NCI-H2227 (cell line): ENCODE measurements around the gene HSPA5.
"Not testable (repeated sequence)": the region's sequence is repeated elsewhere in the genome, so short reads cannot be mapped to it uniquely, and the experiment has no call there.

Experiments
- DNase-seq: peaks from one replicate; lab custom pipeline; 2025; ENCODE audit not compliant: unreplicated experiment; lab: John Stamatoyannopoulos, UW

The HSPA5 gene

DNA sequence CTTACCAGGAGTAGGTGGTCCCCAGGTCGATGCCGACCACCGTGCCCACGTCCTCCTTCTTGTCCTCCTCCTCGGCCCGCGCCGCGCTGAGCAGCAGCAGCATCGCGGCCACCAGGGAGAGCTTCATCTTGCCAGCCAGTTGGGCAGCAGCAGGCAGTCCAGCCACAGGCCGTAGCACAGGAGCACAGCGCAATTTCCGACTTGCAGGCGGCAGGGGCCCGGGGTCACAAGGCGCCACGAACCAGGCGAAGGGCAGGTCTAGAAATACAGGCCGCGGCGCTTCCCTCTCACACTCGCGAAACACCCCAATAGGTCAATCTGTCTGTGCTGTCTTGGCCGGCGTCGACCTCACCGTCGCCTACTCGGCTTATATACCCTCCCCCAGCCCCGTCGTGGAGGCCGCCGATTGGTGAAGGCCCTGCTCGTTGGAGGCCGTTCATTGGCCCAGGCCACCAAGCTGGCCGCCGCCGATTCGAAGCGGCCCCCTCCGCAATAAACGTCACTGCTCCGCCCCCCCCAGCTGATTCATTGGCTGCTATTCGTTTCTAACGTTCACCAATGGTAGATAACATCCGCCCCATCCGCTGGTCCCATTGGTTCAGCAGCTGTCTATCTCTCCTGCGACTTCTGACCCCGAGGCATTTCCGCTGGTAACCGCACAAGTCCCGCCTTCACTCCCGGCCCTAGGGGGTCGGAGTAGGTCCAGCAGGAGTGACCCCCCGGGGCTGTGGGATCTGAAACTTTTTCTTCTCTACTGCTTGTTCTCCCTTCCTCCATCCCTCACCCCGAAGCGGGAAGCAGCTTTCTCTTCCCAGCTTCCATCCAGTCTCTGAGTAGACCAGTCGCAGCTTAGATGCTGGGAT lies at the start of gene HSPA5:
Gene HSPA5 (minus strand): TSS at position 344 of the 863 bp plus-strand sequence. CDS start 217 bp downstream, at position 127.
- peak; percentile 97 for DNase-seq

DNA sequence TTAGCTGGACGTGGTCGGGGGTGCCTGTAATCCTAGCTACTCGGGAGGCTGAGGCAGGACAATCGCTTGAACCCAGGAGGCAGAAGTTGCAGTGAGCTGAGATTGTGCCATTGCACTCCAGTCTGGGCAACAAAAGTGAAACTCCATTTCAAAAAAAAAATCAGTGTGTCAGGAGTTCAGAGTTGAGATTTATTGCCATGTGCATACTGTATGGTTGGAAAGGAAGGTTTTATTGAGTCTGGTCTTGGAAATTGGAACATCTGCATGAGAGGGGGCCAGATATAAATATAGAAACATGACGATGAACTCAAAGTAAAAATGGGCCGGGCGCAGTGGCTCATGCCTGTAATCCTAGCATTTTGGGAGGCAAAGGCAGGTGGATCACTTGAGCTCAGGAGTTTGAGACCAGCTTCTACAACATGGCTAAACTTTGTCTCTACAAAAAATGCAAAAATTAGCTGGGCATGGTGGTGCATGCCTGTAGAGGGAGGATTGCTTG lies 45.8 kb upstream of the HSPA5 start:
- DNase-seq, result not testable (repeated sequence)

DNA sequence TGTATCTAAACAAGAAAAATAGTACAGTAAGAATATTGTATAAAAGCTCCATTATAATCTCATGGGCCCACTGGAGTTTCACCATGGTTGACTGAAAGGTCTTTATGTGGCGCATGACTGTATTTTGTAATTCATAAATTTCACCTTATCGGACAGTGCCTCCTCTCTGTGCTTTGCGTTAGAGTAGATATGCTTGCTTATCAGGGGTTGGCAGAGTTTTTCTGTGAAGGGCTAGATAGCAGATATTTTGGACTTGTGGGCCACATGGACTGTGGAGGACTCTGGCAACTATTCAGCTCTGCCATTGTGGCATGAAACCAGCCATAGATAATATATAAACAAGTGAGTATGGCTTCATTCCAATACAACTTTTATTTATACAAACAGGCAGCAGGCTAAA lies 43.7 kb upstream of the HSPA5 start:
- no peak for DNase-seq

DNA sequence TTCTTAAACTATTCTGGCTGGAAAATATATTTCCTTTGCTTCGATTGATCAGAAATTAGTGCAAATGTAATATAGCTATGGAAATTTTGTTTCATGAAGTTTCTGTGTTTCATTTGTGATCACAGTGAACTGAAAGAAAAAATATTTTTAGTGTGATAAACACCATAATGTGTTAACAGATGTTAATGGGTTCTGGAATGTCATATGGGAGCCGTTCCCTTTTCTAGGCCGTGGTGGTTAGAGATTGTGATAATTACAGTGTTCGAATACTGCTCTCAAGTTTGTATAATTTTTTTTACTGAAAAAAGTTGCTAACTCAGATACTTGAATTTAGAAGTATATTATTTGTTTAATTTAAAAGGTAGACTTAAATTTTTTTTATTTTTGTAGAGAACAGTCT lies 39.8 kb upstream of the HSPA5 start:
- DNase-seq, result no peak

DNA sequence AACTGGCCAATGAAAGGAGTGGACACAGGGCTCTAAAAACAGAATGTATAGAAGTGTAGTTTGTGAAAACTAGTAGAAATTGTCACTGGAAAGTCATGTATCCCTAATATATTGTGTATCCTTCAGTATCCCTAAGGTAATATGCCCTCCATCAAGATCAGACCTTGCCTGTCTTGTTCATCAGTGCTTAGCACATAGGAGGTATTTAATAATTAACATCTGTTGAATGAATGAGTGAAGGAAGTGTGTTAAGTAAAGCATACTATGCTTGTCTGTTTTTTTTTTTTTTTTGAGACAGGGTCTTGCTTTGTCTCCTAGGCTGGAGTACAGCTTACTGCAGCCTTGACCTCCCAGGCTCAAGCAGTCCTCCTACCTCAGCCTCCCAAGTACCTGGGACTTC lies 36.3 kb upstream of the HSPA5 start:
- DNase-seq, result no peak

DNA sequence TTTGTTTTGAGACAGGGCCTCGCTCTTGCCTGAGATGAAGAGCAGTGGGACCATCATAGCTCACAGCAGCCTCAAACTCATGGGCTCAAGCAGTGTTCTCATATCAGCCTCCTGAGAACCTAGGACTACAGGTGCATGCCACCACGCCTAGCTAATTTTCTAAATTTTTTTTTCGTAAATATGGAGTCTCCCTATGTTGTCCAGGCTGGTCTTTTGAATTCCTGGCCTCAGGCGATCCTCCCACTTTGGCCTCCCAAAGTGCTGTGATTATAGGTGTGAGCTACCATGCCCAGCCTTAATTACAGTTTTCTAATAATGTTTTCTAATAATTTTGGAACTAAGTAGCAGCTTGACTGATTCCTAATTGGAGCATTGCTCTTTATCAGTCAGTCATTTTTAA lies 35.6 kb upstream of the HSPA5 start:
- no peak for DNase-seq

DNA sequence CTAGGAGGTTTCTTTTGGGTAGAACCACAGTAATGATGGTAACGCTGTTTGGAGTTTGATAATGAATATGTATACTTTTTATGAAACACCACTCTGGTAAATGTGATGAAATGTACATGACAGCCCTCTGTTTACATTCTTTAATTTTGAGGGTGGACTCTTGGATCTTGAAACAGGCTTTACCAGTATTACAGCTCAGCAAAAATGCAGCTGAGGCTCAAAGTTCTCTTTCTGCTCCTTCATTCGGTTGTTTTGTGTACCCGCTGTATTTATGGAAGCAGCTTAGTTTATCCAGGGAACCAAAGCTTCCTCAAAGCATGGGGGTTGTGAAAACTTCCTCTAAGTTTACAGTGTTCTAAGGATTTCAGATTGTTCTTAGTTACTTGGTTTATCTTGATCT lies 31.6 kb upstream of the HSPA5 start:
- DNase-seq, result no peak

DNA sequence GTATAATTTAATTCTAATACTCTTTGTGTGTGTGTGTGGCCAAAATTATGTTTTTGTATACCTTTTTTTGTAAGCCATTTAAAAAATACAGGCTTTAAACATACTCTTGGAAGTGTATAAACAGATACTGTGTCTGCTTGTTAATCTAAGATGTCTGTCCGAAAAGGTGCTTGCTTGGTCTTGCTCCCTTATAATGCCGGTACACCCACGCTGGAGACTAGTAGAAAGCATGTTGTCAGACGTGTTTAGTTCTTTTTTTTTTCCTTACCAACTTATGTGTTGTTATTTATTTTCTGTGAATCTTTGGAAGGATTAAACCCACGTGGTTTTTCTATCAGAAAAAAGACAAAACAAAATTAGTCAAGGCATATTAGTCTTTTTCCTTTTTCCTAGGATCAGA lies 29.9 kb upstream of the HSPA5 start:
- no peak for DNase-seq

DNA sequence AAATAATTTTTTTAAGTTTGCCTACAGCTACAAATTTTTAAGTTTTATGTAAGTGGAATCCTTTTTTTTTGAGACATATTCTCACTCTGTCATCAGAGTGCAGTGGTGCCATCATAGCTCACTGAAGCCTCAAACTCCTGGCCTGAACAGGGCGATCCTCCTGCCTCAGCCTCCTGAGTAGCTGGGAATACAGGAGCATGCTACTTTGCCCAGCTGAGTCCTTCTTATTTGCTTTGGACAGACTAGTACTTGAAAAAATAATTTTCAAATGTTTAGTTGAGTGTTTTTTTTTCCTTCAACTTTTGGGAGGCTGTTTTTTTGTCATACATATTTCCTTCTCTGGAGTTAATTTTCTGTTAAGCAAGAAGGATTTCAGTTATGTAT lies 27.9 kb upstream of the HSPA5 start:
- DNase-seq, result no peak

DNA sequence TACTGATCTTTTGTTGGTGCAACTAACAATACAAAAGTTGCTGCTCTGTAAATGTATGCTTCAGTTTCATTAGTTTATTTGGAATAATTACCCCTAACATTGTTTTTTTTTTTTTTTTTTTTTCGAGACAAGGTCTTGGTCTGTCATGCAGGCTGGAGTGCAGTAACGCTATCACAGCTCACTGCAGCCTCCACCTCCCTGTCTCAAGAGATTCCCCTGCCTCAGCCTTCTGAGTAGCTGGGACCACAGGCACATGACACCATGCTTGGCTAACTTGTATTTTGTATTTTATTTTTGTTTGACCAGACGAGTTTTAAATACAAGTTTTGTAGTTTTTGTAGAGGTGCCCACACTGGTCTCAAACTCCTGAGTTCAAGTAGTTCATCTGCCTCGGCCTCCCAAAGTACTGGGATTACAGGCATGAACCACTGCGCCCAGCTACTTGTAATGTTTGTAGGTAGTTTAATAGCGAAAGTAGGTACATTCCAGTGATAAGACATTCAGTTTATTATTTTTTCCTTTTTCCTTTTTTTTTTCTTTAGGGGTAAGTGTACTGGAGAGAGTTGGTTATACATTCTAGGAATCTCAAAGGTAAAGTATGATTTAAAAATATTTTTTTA lies 27.4 kb upstream of the HSPA5 start:
- no peak for DNase-seq

DNA sequence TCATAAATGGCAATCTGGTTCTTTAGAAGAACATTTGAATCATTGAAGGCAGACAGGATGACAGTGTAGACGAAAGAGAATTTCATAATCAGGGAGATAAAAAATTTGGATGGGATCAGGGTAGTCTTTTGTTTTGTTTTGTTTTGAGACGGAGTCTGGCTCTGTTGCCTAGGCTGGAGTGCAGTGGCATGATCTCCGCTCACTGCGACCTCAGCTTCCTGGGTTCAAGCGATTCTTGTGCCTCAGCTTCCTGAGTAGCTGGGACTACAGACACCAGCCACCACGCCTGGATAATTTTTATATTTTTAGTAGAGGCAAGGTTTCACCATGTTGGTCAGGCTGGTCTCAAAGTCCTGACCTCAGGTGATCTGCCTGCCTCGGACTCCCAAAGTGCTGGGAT lies 22.9 kb upstream of the HSPA5 start:
- not testable (repeated sequence) for DNase-seq

DNA sequence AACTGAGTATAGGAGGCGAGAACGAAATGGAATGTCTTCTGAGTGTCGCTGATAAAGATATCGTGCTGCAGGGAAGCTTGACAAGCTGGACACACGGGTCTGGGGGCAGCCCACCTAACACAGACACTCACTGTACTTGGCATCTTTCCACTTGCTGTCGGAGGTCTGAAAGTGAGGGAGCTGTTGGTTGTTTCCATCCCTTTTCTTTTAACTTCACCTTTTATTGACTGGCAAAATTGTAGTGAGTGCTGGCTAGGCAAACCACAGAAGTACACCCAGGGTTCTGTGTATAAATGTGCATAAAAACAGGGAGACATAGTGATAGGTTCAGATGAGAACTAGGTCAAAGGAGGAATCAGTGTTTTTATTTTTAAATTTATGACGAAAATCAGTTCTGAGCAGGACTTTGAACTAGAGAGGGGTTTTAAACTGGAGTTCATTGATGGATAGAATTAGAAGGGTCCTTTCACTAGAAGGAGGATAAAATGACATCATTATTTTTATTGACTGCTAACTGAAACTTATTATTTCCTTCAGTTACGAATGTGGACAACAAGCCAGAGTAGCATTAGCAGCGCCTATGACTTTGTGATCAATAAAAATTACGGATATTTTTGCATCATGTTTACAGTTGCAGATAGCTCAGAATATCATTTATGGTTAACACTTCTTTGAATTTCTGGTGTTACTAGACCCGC lies 21.3 kb upstream of the HSPA5 start:
- DNase-seq, result peak; percentile 22

DNA sequence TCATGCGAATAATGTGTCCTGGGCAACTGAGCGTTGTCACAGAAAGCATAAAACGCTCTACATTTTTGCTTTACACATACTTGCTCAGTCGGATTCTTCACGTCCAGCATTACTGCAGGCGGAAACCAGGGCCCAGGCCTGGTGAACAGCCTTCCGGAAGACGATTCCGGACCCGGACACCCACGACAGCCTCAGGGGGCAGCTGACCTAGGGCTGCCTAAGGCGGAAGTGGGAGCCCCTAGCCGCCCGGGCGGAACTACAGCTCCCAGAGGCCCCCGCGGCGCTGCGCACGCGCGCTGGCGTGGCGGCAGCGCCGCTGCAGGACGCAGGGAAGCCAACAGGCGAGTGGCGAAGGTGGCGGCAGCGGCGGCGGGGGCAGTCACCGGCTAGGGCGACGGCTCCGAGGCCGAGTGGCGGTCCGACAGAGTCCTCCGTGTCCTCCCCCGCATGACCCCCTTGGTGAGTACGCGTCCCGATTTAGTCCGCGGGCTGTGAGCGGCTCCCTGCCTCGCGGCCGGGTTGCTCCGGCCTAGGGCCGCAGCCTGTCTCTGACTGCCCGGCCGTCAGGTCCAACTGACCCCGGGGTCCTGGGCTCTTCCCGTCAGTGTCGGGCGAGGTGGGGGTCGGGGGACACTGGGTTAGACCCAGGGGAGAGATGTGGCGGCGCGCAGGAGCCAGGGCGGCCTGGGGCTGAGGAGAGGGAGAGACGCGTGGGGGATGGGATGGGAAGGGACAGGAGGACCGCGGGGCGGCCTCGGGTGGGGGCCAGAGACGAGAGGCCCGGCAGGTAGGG lies 20.6 kb upstream of the HSPA5 start, which contains the start of gene GAPVD1:
Gene GAPVD1 (plus strand): TSS at position 326 of the 793 bp plus-strand sequence. CDS start 37,096 bp downstream, outside the sequence.
- DNase-seq, result peak; percentile 92

DNA sequence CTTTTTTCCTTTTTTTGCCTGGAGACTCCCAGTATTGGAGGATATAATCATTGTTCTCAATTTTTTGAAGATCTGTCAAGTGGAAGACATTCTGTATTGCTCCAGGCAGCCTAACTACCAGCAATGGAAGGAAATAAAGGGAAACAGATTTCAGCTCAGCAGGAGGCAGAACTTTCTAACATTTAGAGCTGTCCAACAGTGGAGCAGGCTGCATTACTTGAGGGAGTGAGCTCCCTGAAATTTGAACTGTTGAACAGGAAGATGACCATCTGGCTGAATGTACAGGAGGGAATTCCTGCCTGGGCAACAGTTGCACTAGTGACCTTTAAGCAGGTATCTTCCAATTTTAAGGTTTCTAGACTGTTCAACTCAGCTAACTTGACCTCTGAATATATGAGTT lies 19.4 kb upstream of the HSPA5 start:
- DNase-seq, result no peak

DNA sequence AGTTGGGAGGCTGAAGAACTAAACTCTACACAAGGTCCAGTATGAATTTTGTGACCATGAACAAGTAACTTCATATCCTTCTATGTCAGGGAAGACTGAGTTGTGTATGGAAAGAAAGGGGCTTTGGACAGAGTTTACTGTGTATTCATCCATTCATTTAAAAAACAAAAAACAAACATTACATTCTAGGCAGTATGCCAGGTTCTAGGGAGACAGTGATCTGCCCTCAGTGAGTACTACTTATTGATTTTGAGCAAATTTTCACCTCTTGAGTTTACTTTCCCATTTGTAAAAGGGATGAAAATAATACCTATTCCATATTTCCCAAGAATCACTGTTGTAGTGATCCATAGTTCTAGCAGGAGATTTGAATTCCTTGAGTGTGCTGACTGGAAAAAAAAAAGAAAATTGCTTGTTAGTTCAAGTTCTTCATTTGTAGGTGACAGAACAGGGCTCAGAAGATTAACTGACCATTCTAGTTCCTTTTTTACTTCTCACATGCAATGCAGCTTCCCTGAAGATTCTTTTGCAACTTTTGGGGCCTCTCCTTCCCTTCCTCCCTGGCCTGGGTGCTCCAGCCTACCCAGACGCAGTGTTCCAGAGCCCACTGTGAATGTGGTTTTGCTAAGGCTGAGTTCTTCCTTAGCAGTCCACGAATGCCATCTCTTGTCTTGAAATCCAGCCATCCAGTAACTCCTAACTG lies 17.8 kb upstream of the HSPA5 start:
- no peak for DNase-seq

DNA sequence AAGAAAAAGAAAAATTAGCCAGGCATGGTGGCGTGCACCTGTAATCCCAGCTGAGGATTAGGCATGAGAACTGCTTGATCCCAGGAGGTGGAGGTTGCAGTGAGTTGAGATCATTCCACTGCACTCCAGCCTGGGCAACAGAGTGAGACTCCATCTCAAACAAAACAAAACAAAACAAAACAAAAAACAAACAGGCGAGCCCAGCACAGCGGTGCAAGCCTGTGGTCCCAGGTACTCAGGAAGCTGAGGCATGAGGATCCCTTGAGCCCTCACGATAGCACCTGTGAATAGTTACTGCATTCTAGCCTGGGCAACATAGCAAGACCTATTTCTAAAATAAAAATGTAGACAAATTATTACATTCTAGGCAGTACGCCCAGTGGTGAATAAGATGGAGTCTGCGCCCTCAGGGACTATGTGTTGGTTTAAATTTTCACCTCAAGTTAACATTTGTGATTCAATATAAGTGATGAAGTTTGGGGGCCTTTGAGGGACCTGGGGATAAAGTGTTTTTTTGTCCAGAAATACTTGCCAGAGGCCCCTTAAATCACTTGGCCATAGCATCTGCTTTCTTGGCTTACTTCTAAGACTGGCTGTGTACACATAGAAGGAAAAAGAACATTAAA lies 17.1 kb upstream of the HSPA5 start:
- no peak for DNase-seq

DNA sequence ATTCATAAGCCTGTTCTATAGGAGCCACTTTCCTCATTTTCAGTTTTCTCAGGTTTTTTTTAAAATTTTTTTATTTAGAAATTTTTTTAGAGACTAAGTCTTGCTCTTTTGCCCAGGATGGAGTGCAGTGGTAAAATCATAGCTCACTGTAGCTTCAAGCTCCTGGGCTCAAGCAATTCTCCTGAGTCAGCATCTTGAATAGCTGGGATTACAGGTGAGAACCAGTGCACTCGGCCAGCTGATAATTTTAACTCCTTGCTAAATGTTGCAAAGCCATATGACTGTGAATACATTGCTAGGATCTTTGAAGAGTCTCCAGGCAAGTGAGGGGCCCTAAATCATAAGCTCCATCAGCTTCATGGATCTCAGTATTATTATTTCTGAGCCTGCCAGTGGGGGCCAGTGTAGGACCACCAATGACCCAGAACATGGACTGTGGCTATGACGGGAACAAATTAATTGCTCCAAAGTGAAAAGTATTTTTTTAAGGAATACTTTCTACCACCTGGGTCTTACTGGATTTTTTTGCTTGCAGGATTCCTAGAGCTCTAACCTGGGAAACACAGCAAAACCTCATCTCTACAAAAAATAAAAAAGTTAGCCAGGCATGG lies 14.7 kb upstream of the HSPA5 start:
- DNase-seq, result no peak

DNA sequence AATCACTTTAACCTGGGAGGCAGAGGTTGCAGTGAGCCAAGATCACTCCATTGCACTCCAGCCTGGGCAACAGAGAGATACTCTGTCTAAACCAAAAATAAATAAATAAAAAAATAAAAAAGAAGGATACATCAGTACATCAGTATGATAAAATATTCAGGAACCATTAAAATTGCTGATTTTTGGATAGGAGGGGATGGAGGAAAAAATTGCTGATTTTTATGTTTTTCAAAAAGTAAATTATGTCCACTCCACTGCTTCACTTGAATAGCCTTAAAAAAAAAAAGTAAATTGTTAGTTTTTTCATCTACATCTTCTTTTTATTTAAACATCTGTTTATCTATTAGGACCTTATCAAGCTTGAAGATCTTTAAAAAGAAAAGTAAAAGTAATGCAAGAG lies 13.1 kb upstream of the HSPA5 start:
- no peak for DNase-seq

DNA sequence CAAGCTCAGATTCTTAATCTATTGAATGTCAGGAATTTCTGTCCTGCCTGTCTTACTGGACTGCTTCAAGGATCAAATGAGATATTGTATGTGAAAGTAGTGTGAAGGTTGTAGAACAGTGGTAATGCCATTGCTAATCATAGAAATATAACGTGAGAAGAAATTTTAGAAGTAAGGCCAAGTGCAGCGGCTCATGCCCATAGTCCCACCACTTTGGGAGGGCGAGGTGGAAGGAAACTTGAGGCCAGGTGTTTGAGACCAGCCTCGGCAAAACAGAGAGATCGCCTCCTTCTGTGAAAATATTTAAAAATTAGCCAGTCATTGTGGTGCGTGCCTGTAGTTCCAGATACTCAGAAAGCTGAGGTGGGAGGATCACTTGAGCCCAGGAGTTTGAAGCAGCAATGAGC lies 5.1 kb upstream of the HSPA5 start:
- no peak for DNase-seq
